HL-60 (cell line): ENCODE measurements around the gene TDRD9.

Experiments
- CTCF ChIP-seq: IDR thresholded peaks from one replicate; pipeline ENCODE4 v1.5.1; 2011; ENCODE audit warnings: low read length, control low read depth, inconsistent platforms; ENCODE audit not compliant: insufficient read depth
- POLR2AphosphoS5 ChIP-seq: IDR thresholded peaks from 2 replicates; pipeline ENCODE4 v1.6.1; 2012; ENCODE audit warnings: low read depth
- SPI1 ChIP-seq: IDR thresholded peaks from 2 replicates; pipeline ENCODE4 v1.6.1; 2012; ENCODE audit warnings: low read depth, mild to moderate bottlenecking, borderline replicate concordance

GRCh38 chr14:103887557-103888115 lies 40.6 kb upstream of the TDRD9 start:
- no peak for TF ChIP-seq SPI1
- TF ChIP-seq CTCF, result no peak
- no peak for TF ChIP-seq POLR2AphosphoS5
